ENCODE results near the gene MINK1.

The MINK1 gene

DNA sequence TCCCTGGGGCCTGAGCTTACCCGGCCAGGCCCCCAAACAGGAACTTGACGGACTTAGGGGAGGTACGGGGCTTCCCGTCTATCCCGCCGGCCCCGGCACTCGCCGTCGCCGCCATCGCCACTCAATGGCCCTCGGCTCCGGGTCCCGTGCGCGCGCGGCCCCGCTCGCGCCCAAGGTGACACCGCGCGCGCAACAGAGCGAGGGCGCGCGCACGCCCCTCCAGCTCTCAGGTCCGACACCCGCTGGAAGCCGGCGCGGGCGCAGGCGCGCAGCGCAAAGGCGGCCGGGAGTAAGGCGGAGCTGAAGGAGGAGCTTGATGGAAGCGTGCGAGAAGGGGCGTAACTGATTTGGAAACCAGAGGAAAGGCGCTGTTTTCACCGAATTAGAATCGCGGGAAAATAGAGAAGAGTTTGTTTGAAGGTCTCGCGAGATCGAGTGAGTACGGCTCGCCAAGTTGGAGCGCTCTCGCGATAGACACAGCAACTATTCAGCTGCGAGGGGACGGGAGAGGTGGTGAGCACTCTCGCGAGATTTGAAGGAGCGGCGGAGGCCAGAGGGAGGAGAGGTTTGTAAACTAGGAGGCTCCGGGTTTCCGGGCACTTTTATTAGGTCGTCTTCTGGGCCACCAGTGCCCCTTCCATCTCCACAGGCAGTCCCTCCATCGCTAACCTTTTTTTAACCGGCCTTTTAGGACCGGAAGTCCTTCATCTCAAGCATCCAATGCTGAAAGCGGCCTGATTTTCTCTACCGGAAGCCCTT, 106.8 kb downstream of the MINK1 start, which contains the start of the genes RNF167 and SLC25A11:
TSS of gene RNF167 (plus strand) at position 473 of the 759 bp plus-strand sequence. CDS start 642 bp downstream, outside the sequence.
TSS of gene SLC25A11 (minus strand) at position 251 of the 759 bp plus-strand sequence. CDS start at position 115, 136 bp downstream.
- peaks cover 25 to 64% of the 10 kb centered on the region in 2 donors for H3K4me1 ChIP-seq (ENCODE audit: control insufficient read depth in 1 of 2, insufficient read depth in 2 of 2, low read length in 2 of 2)
- H3K4me3 ChIP-seq (ENCODE audit: low read depth in 1 of 2, low read length in 2 of 2), result peak within 1 kb of the TSS; percentile 70 to 97
- no peaks in the 10 kb centered on the region for H3K9me3 ChIP-seq (ENCODE audit: control insufficient read depth in 1 of 2, low read length in 2 of 2)
- H3K27ac ChIP-seq (ENCODE audit: low read length), result peak within 1 kb of the TSS; percentile 98
- H3K27me3 ChIP-seq (ENCODE audit: low read depth, low read length), result no peaks in the 10 kb centered on the region
- H3K36me3 ChIP-seq (ENCODE audit: control insufficient read depth in 1 of 2, insufficient read depth in 2 of 2, low read length in 2 of 2), result peaks cover 44 to 53% of the 10 kb centered on the region in 2 donors

DNA sequence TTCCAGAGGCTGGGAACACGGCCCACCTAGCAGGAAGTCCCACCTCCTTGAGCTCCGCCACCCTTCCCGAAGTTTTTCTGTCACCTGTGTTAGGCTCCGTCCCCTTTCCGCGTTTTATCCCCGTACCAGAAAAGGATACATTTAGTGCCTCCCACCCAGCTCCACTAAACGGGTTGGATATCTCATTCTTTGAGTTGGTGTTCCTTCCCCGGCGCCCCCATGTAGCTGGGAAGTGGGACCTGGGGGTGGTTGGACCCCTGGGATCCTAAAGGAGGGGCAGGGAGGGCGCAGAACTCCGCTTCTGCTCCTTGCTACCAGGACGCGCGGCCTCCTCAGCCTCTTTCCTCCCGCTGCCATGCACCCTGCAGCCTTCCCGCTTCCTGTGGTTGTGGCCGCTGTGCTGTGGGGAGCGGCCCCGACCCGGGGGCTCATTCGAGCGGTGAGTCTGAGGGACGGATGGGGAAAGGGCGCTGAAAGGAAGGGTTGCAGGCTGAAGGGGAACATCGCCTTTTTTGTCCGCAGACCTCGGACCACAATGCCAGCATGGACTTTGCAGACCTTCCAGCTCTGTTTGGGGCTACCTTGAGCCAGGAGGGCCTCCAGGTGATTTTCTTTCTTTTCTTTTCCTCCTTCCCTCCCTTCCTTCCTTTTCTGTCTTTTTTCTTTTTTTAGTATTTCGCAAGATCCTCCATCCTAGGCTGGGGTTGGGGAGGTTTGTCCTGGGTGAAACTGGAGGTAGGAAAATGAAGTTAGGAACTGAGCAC, 107.6 kb downstream of the MINK1 start:
- no peaks in the 10 kb centered on the region for H3K27me3 ChIP-seq (ENCODE audit: low read depth, low read length)
- peak overlapping the region; percentile 98 for H3K27ac ChIP-seq (ENCODE audit: low read length)
- peaks cover 52 to 58% of the 10 kb centered on the region in 2 donors for H3K36me3 ChIP-seq (ENCODE audit: control insufficient read depth in 1 of 2, insufficient read depth in 2 of 2, low read length in 2 of 2)
- H3K4me3 ChIP-seq (ENCODE audit: low read depth in 1 of 2, low read length in 2 of 2), result peak overlapping the region; percentile 70 to 97
- peaks cover 32 to 72% of the 10 kb centered on the region in 2 donors for H3K4me1 ChIP-seq (ENCODE audit: control insufficient read depth in 1 of 2, insufficient read depth in 2 of 2, low read length in 2 of 2)
- H3K9me3 ChIP-seq (ENCODE audit: control insufficient read depth in 1 of 2, low read length in 2 of 2), result no peaks in the 10 kb centered on the region

DNA sequence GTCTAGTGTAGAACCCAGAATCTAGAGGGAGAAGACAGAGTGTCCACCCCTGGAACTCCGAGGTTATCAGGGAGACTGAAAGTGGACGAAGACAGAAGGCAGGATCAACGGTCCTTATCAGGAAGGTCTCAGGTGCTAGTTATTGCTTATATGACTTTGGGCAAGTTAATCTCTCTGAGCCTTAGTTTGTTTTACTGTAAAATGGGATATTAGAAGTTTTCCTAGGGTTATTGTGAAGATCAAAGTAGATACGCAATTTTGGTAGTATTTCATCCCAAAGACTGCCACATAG, 108.1 kb downstream of the MINK1 start:
- no peaks in the 10 kb centered on the region for H3K9me3 ChIP-seq (ENCODE audit: control insufficient read depth in 1 of 2, low read length in 2 of 2)
- H3K4me1 ChIP-seq (ENCODE audit: control insufficient read depth in 1 of 2, insufficient read depth in 2 of 2, low read length in 2 of 2), result peaks cover 35 to 77% of the 10 kb centered on the region in 2 donors
- peaks cover 55 to 56% of the 10 kb centered on the region in 2 donors for H3K36me3 ChIP-seq (ENCODE audit: control insufficient read depth in 1 of 2, insufficient read depth in 2 of 2, low read length in 2 of 2)
- H3K4me3 ChIP-seq (ENCODE audit: low read depth in 1 of 2, low read length in 2 of 2), result peak overlapping the region; percentile 70 to 97
- no peaks in the 10 kb centered on the region for H3K27me3 ChIP-seq (ENCODE audit: low read depth, low read length)
- peak overlapping the region; percentile 98 for H3K27ac ChIP-seq (ENCODE audit: low read length)

DNA sequence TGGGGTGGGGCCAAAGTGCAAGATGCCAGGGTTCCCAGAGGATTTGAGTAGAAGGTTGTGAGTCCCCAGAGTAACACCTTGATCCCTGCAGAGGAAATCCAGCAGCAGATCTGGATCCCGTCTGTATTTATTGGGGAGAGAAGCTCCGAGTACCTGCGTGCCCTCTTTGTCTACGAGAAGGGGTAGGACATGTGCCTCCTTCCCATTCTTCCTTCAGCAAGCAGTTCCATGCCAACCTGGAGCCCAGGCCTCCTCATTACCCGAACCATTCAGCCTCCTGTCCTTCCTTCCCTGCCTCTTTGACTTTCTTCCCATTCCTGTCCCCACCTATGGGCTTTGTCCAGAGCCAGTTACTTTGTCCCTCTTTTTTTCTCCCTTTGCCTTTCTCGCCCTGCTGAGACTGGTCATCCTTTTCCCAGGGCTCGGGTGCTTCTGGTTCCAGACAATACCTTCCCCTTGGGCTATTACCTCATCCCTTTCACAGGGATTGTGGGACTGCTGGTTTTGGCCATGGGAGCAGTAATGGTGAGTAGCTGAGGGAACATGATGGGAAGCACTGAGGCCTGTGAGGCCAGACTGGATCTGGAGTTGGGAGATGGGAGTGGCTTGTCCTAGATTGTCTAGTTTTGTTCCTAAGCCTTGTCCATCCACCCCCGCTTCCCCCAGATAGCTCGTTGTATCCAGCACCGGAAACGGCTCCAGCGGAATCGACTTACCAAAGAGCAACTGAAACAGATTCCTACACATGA, 109.8 kb downstream of the MINK1 start:
- H3K36me3 ChIP-seq (ENCODE audit: control insufficient read depth in 1 of 2, insufficient read depth in 2 of 2, low read length in 2 of 2), result peaks cover 42 to 46% of the 10 kb centered on the region in 2 donors
- peaks cover 37 to 79% of the 10 kb centered on the region in 2 donors for H3K4me1 ChIP-seq (ENCODE audit: control insufficient read depth in 1 of 2, insufficient read depth in 2 of 2, low read length in 2 of 2)
- no peaks in the 10 kb centered on the region for H3K27me3 ChIP-seq (ENCODE audit: low read depth, low read length)
- H3K27ac ChIP-seq (ENCODE audit: low read length), result no peak overlapping the region
- H3K9me3 ChIP-seq (ENCODE audit: control insufficient read depth in 1 of 2, low read length in 2 of 2), result no peaks in the 10 kb centered on the region
- H3K4me3 ChIP-seq (ENCODE audit: low read depth in 1 of 2, low read length in 2 of 2), result no peak overlapping the region

DNA sequence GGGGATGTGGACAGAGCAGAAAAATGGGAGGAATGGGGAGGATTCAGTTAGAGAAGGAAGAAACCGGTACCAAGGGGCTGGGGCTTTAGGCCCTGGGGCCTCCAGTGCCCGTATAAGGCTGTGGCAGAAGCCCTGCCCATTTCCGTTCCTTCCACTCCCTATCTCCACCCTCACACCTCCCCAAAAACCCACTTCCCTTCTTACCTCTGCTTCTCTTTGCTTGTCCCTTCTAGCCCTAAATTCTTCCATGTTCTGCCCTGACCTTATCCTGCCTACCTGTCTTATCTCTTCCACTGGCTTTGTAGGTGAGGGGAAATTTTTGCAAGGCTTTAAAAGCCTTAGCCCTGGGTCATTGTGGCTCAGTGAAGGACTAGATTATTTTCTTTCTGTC, 111.0 kb downstream of the MINK1 start:
- Histone ChIP-seq H3K4me3 (ENCODE audit: low read depth in 1 of 2, low read length in 2 of 2) (no peak overlapping the region), H3K36me3 (ENCODE audit: control insufficient read depth in 1 of 2, insufficient read depth in 2 of 2, low read length in 2 of 2) (peaks cover 41 to 43% of the 10 kb centered on the region in 2 donors), H3K4me1 (ENCODE audit: control insufficient read depth in 1 of 2, insufficient read depth in 2 of 2, low read length in 2 of 2) (peaks cover 28 to 66% of the 10 kb centered on the region in 2 donors)

DNA sequence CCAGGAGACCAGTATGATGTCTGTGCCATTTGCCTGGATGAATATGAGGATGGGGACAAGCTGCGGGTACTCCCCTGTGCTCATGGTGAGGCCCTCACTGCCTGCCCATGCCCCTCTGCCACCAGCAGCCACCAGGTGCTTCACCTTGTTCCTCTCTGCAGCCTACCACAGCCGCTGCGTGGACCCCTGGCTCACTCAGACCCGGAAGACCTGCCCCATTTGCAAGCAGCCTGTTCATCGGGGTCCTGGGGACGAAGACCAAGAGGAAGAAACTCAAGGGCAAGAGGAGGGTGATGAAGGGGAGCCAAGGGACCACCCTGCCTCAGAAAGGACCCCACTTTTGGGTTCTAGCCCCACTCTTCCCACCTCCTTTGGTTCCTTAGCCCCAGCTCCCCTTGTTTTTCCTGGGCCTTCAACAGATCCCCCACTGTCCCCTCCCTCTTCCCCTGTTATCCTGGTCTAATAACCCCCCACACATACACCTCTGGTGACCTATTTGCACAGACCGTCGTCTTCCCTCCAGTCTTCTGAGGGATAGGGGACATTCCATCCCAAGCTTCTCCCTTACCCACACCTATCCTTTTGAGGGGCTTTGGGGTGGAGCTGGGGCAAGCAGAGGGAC, 111.5 kb downstream of the MINK1 start:
- H3K4me1 ChIP-seq (ENCODE audit: control insufficient read depth in 1 of 2, insufficient read depth in 2 of 2, low read length in 2 of 2), result peaks cover 26 to 63% of the 10 kb centered on the region in 2 donors
- H3K9me3 ChIP-seq (ENCODE audit: control insufficient read depth in 1 of 2, low read length in 2 of 2), result no peaks in the 10 kb centered on the region
- peak overlapping the region; percentile 95 for H3K27ac ChIP-seq (ENCODE audit: low read length)
- peak overlapping the region; percentile 92 to 97 for H3K4me3 ChIP-seq (ENCODE audit: low read depth in 1 of 2, low read length in 2 of 2)
- peaks cover 41 to 43% of the 10 kb centered on the region in 2 donors for H3K36me3 ChIP-seq (ENCODE audit: control insufficient read depth in 1 of 2, insufficient read depth in 2 of 2, low read length in 2 of 2)
- no peaks in the 10 kb centered on the region for H3K27me3 ChIP-seq (ENCODE audit: low read depth, low read length)

More for the DNA sequence above, 111.0 kb downstream of the MINK1 start:
- no peaks in the 10 kb centered on the region for H3K27me3 ChIP-seq (ENCODE audit: low read depth, low read length)
- H3K27ac ChIP-seq (ENCODE audit: low read length), result peak overlapping the region; percentile 95
- H3K9me3 ChIP-seq (ENCODE audit: control insufficient read depth in 1 of 2, low read length in 2 of 2), result no peaks in the 10 kb centered on the region

DNA sequence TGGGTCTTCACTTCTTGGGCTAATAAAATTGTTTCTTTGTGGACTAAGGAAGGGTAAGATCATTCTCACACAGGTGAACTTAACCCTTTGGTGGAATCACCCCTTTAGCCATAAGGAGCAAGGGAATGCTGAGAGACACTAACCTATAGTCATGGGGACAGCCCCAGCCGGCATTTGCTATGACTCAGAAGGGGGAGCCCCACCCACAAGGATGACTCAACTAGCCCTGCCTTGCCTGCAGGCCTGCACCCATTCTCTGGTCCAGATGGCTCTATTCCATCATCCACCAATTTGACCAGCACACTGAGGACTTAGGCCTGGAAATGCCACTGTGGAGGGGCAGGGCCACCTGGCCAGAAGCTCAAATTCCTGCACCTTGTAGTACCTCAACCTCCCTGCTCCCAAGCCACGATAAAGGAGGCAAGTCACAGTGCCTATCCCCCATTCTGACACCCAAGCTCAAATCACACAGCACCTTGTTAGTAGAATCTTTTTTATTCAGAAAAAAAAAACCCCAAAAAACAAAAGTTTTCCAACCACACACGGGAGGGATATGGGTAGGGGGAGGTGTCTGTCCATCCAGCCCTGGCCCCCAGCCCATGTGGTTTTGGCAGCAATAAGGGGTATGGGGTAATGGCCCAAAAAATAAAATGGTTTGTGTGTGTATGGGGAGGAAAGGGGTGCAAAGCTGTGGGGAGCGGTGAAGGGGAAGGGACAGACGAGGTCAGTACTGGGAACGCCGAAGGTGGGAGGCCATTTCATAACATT, 112.2 kb downstream of the MINK1 start:
- Histone ChIP-seq H3K27me3 (ENCODE audit: low read depth, low read length) (no peaks in the 10 kb centered on the region), H3K9me3 (ENCODE audit: control insufficient read depth in 1 of 2, low read length in 2 of 2) (no peaks in the 10 kb centered on the region), H3K27ac (ENCODE audit: low read length) (peak overlapping the region; percentile 95), H3K4me1 (ENCODE audit: control insufficient read depth in 1 of 2, insufficient read depth in 2 of 2, low read length in 2 of 2) (peaks cover 26 to 66% of the 10 kb centered on the region in 2 donors), H3K4me3 (ENCODE audit: low read depth in 1 of 2, low read length in 2 of 2) (peak overlapping the region; percentile 92 to 97), H3K36me3 (ENCODE audit: control insufficient read depth in 1 of 2, insufficient read depth in 2 of 2, low read length in 2 of 2) (peaks cover 41 to 43% of the 10 kb centered on the region in 2 donors)

DNA sequence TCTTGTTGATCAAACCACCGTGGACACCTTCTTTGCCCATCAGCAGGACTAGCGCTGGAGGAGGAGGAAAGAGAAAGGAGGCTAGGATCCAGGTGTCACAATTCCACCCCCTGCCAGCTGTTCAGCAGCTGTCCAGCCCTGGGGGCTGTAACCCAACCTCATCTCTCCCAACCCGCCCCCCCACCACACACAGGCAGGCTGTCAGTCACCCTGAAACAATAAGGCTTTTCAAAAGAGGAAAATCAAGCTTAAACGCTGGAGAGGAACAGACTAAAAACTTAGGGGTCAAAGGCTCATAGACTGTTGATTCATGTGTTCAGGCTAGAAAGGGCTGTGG, 112.8 kb downstream of the MINK1 start:
- peak overlapping the region; percentile 92 to 97 for H3K4me3 ChIP-seq (ENCODE audit: low read depth in 1 of 2, low read length in 2 of 2)
- H3K27ac ChIP-seq (ENCODE audit: low read length), result peak overlapping the region; percentile 95
- H3K27me3 ChIP-seq (ENCODE audit: low read depth, low read length), result no peaks in the 10 kb centered on the region
- peaks cover 31 to 69% of the 10 kb centered on the region in 2 donors for H3K4me1 ChIP-seq (ENCODE audit: control insufficient read depth in 1 of 2, insufficient read depth in 2 of 2, low read length in 2 of 2)
- no peaks in the 10 kb centered on the region for H3K9me3 ChIP-seq (ENCODE audit: control insufficient read depth in 1 of 2, low read length in 2 of 2)
- peaks cover 41 to 43% of the 10 kb centered on the region in 2 donors for H3K36me3 ChIP-seq (ENCODE audit: control insufficient read depth in 1 of 2, insufficient read depth in 2 of 2, low read length in 2 of 2)

DNA sequence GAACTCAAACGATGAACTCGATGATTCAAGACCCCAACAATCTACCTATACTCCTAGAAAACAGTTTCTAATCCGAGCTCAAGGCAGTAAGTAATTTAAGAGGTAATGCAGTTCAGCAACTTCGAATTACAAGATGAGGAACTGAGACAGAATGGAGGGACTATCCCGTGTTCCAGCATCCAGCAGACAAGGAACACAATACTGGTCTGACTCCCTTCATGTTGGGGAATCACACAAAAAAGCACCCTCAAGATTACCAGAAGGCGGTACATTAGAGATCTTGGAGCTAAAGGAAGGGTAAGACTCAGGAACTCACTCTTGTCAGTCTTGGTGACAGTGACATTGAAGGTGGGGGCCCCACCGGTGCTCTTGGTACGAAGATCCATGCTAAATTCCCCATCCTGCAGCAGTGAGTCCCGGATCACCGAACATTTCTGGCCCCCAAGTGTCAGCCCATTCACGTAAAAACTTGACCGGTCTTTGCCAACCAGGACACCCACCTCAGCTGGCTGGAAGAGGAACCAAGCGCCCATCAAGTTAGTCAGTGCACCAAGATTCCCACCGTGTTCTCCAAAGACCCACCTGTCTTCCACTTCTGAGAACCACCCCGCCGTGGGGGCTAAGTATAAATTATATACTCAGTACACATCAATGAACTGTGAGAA, 113.3 kb downstream of the MINK1 start:
- peaks cover 41 to 43% of the 10 kb centered on the region in 2 donors for H3K36me3 ChIP-seq (ENCODE audit: control insufficient read depth in 1 of 2, insufficient read depth in 2 of 2, low read length in 2 of 2)
- no peaks in the 10 kb centered on the region for H3K27me3 ChIP-seq (ENCODE audit: low read depth, low read length)
- H3K27ac ChIP-seq (ENCODE audit: low read length), result peak overlapping the region; percentile 90
- H3K4me1 ChIP-seq (ENCODE audit: control insufficient read depth in 1 of 2, insufficient read depth in 2 of 2, low read length in 2 of 2), result peaks cover 31 to 69% of the 10 kb centered on the region in 2 donors
- H3K9me3 ChIP-seq (ENCODE audit: control insufficient read depth in 1 of 2, low read length in 2 of 2), result no peaks in the 10 kb centered on the region
- peak overlapping the region; percentile 92 to 97 for H3K4me3 ChIP-seq (ENCODE audit: low read depth in 1 of 2, low read length in 2 of 2)

DNA sequence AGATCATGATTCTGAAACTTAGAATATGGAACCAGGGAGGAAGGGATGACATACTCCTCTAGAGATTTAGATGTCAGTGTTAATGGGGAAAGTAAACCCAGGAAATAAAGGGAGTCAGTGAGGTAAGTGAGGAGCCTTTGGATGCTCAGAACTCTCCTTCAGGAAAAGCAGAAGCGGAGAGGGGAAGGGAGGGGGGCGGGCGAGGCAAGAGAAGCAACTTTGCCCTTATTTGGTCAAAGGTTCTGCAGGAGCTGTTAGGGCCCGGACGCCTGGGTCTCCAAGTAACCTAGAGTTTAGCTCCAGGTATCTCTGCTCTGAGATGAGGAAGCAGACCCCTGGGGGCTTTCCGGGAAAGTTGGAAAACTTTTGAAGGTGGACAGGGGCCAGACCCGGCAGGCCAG, 113.9 kb downstream of the MINK1 start:
- peak overlapping the region; percentile 92 to 97 for H3K4me3 ChIP-seq (ENCODE audit: low read depth in 1 of 2, low read length in 2 of 2)
- no peaks in the 10 kb centered on the region for H3K9me3 ChIP-seq (ENCODE audit: control insufficient read depth in 1 of 2, low read length in 2 of 2)
- no peaks in the 10 kb centered on the region for H3K27me3 ChIP-seq (ENCODE audit: low read depth, low read length)
- peak overlapping the region; percentile 90 for H3K27ac ChIP-seq (ENCODE audit: low read length)
- peaks cover 39 to 43% of the 10 kb centered on the region in 2 donors for H3K36me3 ChIP-seq (ENCODE audit: control insufficient read depth in 1 of 2, insufficient read depth in 2 of 2, low read length in 2 of 2)
- peaks cover 32 to 64% of the 10 kb centered on the region in 2 donors for H3K4me1 ChIP-seq (ENCODE audit: control insufficient read depth in 1 of 2, insufficient read depth in 2 of 2, low read length in 2 of 2)
